A549 (cell line): Measurements from ENCODE around the gene ZNF385D.

Experiments used
- POLR2A ChIP-seq: IDR thresholded peaks from 2 replicates; pipeline ENCODE4 v1.6.1; 2012; ENCODE audit warnings: mild to moderate bottlenecking, low read length
- ZFP36 ChIP-seq: fragments of 450-650 bp; IDR thresholded peaks from 2 replicates; pipeline ENCODE4 v1.6.1; 2014; ENCODE audit warnings: borderline replicate concordance; ENCODE audit not compliant: partially characterized antibody
- TF ChIP-seq, protein P1 (sequence below): fragments of >200 bp; sonication (Bioruptor Twin); formaldehyde crosslinking; IDR thresholded peaks from 3 replicates; pipeline ENCODE4 v1.5.1; 2016
- TF ChIP-seq, protein P2 (sequence below): fragments of 450-650 bp; IDR thresholded peaks from 2 replicates; pipeline ENCODE4 v1.6.1; 2014; ENCODE audit warnings: antibody characterized with exemption

DNA sequence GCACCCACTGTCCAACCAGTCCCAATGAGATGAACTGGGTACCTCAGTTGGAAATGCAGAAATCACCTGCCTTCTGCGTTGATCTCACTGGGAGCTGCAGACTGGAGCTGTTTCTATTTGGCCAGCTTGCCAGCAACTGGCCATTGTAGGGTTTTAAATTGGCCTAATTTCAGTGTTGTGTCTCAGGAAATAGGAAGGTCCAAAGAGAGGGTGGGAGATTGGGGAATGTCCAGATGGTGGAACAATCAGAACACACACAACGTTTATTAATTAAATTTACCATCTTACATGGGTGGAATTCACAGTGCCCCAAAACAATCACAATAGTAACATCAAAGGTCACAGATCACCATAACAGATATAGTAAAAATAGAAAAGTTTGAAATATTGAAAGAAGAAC is 189.5 kb downstream of the ZNF385D start:
- TF ChIP-seq ZFP36 (no peak), POLR2A (no peak)
- TF ChIP-seq, protein P1, sequence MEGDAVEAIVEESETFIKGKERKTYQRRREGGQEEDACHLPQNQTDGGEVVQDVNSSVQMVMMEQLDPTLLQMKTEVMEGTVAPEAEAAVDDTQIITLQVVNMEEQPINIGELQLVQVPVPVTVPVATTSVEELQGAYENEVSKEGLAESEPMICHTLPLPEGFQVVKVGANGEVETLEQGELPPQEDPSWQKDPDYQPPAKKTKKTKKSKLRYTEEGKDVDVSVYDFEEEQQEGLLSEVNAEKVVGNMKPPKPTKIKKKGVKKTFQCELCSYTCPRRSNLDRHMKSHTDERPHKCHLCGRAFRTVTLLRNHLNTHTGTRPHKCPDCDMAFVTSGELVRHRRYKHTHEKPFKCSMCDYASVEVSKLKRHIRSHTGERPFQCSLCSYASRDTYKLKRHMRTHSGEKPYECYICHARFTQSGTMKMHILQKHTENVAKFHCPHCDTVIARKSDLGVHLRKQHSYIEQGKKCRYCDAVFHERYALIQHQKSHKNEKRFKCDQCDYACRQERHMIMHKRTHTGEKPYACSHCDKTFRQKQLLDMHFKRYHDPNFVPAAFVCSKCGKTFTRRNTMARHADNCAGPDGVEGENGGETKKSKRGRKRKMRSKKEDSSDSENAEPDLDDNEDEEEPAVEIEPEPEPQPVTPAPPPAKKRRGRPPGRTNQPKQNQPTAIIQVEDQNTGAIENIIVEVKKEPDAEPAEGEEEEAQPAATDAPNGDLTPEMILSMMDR, result no peak
- TF ChIP-seq, protein P2, sequence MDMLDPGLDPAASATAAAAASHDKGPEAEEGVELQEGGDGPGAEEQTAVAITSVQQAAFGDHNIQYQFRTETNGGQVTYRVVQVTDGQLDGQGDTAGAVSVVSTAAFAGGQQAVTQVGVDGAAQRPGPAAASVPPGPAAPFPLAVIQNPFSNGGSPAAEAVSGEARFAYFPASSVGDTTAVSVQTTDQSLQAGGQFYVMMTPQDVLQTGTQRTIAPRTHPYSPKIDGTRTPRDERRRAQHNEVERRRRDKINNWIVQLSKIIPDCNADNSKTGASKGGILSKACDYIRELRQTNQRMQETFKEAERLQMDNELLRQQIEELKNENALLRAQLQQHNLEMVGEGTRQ, result no peak
